ENCODE results near the gene ENTR1. TPM values are rescaled to one million over a fixed set of nuclear protein-coding genes. Genes with fewer than 3 reads are reported as not detected.

Gene ENTR1
- total RNA-seq, 1 donor from 2014 or later = 101 TPM

DNA sequence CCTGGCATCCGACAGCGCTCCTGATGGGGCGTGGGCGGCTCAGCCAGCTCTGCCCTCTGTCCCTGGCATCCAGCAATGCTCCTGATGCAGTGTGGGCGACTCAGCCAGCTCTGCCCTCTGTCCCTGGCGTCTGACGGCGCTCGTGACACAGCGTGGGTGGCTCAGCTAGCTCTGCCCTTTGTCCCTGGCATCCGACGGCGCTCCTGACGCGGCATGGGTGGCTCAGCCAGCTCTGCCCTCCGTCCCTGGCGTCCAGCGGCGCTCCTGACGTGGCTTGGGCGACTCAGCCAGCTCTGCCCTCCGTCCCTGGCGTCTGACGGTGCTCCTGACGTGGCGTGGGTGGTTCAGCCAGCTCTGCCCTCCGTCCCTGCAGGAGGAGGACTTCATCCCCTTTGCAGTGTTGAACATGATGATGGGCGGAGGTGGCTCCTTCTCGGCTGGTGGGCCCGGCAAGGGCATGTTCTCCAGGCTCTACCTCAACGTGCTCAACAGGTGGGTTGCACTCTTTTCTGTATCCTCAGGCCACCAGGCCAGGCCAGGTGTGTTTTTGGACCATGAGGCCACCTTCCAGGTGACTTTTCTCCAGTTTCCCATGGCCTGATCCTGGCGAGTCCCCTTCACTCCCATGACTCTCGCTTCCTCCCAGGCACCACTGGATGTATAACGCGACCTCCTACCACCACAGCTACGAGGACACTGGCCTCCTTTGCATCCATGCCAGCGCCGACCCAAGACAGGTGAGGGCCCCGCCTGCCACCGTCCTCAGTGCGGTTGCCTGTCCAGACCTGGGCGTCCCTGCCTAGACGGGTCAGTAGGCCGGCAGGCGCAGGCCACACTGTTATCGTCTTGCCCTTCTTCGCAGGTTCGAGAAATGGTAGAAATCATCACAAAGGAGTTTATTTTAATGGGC, 8.0 kb upstream of the ENTR1 start:
- DNase-seq (no peak), ATAC-seq (ENCODE audit: low read depth) (no peak)
- Mint-ChIP-seq H3K27me3 (no peaks in the 10 kb centered on the region), H3K27ac (no peak overlapping the region), H3K36me3 (ENCODE audit: low read depth) (peaks cover 80% of the 10 kb centered on the region), H3K4me1 (no peaks in the 10 kb centered on the region), H3K9me3 (no peaks in the 10 kb centered on the region), H3K4me3 (no peak overlapping the region)
- POLR2A ChIA-PET = interaction anchor here (0.5 to 0.7 kb wide), 3 partner anchors 9 to 29 kb away, joined by 4 to 7 read pairs (median 4); no protein-coding TSS in a partner anchor
- TF ChIP-seq, protein P1, sequence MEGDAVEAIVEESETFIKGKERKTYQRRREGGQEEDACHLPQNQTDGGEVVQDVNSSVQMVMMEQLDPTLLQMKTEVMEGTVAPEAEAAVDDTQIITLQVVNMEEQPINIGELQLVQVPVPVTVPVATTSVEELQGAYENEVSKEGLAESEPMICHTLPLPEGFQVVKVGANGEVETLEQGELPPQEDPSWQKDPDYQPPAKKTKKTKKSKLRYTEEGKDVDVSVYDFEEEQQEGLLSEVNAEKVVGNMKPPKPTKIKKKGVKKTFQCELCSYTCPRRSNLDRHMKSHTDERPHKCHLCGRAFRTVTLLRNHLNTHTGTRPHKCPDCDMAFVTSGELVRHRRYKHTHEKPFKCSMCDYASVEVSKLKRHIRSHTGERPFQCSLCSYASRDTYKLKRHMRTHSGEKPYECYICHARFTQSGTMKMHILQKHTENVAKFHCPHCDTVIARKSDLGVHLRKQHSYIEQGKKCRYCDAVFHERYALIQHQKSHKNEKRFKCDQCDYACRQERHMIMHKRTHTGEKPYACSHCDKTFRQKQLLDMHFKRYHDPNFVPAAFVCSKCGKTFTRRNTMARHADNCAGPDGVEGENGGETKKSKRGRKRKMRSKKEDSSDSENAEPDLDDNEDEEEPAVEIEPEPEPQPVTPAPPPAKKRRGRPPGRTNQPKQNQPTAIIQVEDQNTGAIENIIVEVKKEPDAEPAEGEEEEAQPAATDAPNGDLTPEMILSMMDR (IDR thresholded peaks at IDR 0.05) = no peak
- CTCF ChIA-PET = no interaction called here
- intact Hi-C loops (cut with micrococcal nuclease) = no loop called here

DNA sequence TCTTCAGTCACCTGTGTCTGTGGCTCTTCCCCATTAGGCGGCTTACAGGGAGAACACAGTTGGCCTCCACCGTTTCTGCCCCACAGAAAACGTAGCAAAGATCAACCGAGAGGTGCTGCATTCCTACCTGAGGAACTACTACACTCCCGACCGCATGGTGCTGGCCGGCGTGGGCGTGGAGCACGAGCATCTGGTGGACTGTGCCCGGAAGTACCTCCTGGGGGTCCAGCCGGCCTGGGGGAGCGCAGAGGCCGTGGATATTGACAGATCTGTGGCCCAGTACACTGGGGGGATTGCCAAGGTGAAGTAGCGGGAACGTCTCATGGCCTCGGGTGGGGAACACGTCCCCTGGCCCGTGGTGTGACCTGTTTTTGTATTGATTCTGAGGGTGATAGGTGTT, 6.5 kb upstream of the ENTR1 start:
- DNase-seq (no peak), ATAC-seq (ENCODE audit: low read depth) (no peak)
- no peaks in the 10 kb centered on the region for H3K9me3 Mint-ChIP-seq
- POLR2A ChIA-PET = interaction anchor here (0.6 kb wide), 1 partner anchor 1132 kb away, joined by 3 read pairs; no protein-coding TSS in a partner anchor
- no peaks in the 10 kb centered on the region for H3K27me3 Mint-ChIP-seq
- TF ChIP-seq, protein P1 (IDR thresholded peaks at IDR 0.05) = no peak
- H3K27ac Mint-ChIP-seq = no peak overlapping the region
- peaks cover 4% of the 10 kb centered on the region for H3K4me1 Mint-ChIP-seq
- no peak overlapping the region for H3K4me3 Mint-ChIP-seq
- CTCF ChIA-PET = no interaction called here
- intact Hi-C loops (cut with micrococcal nuclease) = no loop called here
- peaks cover 79% of the 10 kb centered on the region for H3K36me3 Mint-ChIP-seq (ENCODE audit: low read depth)

GRCh38 chr9:136416427-136416826, 6.0 kb upstream of the ENTR1 start:
- TF ChIP-seq, protein P1 (IDR thresholded peaks at IDR 0.05) = no peak
- no peak overlapping the region for H3K27ac Mint-ChIP-seq
- ChIA-PET POLR2A (no interaction called here), CTCF (no interaction called here)
- ATAC-seq (ENCODE audit: low read depth) (no peak), DNase-seq (no peak)
- H3K9me3 Mint-ChIP-seq = no peaks in the 10 kb centered on the region
- H3K27me3 Mint-ChIP-seq = no peaks in the 10 kb centered on the region
- H3K4me1 Mint-ChIP-seq = peaks cover 9% of the 10 kb centered on the region
- H3K36me3 Mint-ChIP-seq (ENCODE audit: low read depth) = peaks cover 76% of the 10 kb centered on the region
- H3K4me3 Mint-ChIP-seq = no peak overlapping the region
- intact Hi-C loops (cut with micrococcal nuclease) = no loop called here

DNA sequence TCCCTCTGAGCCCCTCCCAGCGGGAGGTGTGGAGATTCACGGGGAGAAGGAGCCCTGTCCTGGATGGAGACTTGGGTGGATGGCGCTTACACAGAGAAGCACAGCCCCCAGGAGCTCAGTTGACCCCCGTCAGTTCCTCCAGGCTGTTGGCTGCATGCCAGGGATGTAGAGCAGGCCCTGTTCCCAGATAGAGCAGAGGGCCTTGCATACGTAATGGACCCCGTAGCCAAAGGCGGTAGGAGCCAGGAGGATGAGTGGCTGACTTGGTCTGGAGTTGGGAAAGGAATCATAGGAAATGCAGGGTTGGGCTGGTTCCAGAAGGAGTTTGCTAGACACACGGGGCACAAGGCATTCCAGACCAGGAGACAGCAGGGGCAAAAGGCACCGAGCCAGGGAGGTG, 2.5 kb upstream of the ENTR1 start:
- ChIA-PET CTCF (no interaction called here), POLR2A (interaction anchor here (1.1 kb wide), 1 partner anchor 9 kb away, joined by 3 read pairs; no protein-coding TSS in a partner anchor)
- no peak overlapping the region for H3K4me3 Mint-ChIP-seq
- H3K9me3 Mint-ChIP-seq = no peaks in the 10 kb centered on the region
- intact Hi-C loops (cut with micrococcal nuclease) = no loop called here
- peaks cover 60% of the 10 kb centered on the region for H3K36me3 Mint-ChIP-seq (ENCODE audit: low read depth)
- ATAC-seq (ENCODE audit: low read depth) (no peak), DNase-seq (no peak)
- no peak overlapping the region for H3K27ac Mint-ChIP-seq
- H3K27me3 Mint-ChIP-seq = no peaks in the 10 kb centered on the region
- TF ChIP-seq, protein P1 (IDR thresholded peaks at IDR 0.05) = no peak
- peaks cover 34% of the 10 kb centered on the region for H3K4me1 Mint-ChIP-seq

GRCh38 chr9:136411378-136411777, 964 bp upstream of the ENTR1 start:
- CTCF ChIA-PET = interaction anchor here (1.8 kb wide), 1 partner anchor 10 kb away, joined by 4 read pairs; no protein-coding TSS in a partner anchor
- intact Hi-C loops (cut with micrococcal nuclease) = loop anchor here (2.0 kb wide), 2 partner anchors 27 to 71 kb away; partner anchors contain the start of genes INPP5E and SEC16A
- DNase-seq (no peak), ATAC-seq (ENCODE audit: low read depth) (no peak)
- Mint-ChIP-seq H3K9me3 (no peaks in the 10 kb centered on the region), H3K4me3 (peak overlapping the region; percentile 92), H3K27ac (peak overlapping the region; percentile 90), H3K27me3 (no peaks in the 10 kb centered on the region), H3K4me1 (peaks cover 39% of the 10 kb centered on the region), H3K36me3 (ENCODE audit: low read depth) (peaks cover 55% of the 10 kb centered on the region)
- TF ChIP-seq, protein P1 (IDR thresholded peaks at IDR 0.05) = no peak
- POLR2A ChIA-PET = no interaction called here

Measured in activated B cell treated with CpG ODN at 0.5 μM for 24 hours (primary cell).